ENCODE measurements around the gene DGKQ.

Gene DGKQ

DNA sequence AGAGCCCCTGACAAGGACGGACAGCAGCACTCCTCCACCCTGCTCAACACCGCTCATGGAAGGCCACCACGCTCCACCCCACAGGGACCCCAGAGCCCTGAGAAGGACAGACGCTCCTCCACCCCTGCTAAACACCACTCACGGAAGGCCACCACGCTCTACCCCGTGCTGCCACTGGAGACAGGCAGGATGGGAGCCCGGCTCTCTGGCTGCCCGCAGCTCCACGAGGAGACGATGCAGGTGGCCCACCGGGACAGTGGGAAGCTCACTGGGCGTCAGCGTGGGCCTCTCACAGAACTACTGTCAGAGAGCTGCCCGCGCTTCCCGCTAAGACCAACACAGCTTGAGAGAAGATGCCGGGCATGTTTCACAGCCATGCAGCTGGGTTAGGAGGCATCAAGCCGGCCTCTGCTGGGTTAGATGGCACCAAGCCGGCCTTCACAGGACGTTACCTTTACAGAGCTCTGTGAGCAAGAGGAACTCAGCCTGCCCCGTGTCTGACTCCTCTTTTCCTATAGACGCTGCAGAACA lies 62.1 kb downstream of the DGKQ start:
- Histone ChIP-seq H3K23ac (ENCODE audit: low read length) (no peak overlapping the region), H3K9ac (ENCODE audit: low read length) (no peak overlapping the region), H2AK5ac (ENCODE audit: low read length) (no peak overlapping the region), H2BK15ac (replicated peaks; ENCODE audit: low read depth) (no peak overlapping the region), H3K27ac (ENCODE audit: low read depth, low read length) (no peak overlapping the region), H3K56ac (ENCODE audit: low read length) (no peak overlapping the region), H3K79me1 (ENCODE audit: low read length) (peaks cover 9% of the 10 kb centered on the region), H3K4ac (ENCODE audit: low read depth, low read length) (no peak overlapping the region), H2BK5ac (ENCODE audit: low read length) (no peak overlapping the region), H4K5ac (ENCODE audit: low read length) (no peak overlapping the region), H3K36me3 (ENCODE audit: control insufficient read depth, insufficient read depth, low read length) (no peaks in the 10 kb centered on the region), H3K4me2 (ENCODE audit: low read length) (no peak overlapping the region), H3K27me3 (ENCODE audit: insufficient read depth, low read length, poor library complexity) (no peaks in the 10 kb centered on the region), H3K79me2 (ENCODE audit: control insufficient read depth, insufficient read depth, low read length) (peaks cover 10% of the 10 kb centered on the region), H4K8ac (ENCODE audit: low read depth, low read length) (no peak overlapping the region), H3K4me3 (ENCODE audit: low read length) (no peak overlapping the region), H3K18ac (ENCODE audit: low read length) (no peak overlapping the region), H3K4me1 (ENCODE audit: control insufficient read depth, low read depth, low read length) (no peaks in the 10 kb centered on the region), H2BK120ac (ENCODE audit: low read depth, low read length) (no peak overlapping the region)
- whole genome bisulfite sequencing (ENCODE audit: extremely low coverage, insufficient coverage, low lambda C conversion rate) = no CpG with 5 or more reads among the region's 23 CpGs
- no peak for DNase-seq

DNA sequence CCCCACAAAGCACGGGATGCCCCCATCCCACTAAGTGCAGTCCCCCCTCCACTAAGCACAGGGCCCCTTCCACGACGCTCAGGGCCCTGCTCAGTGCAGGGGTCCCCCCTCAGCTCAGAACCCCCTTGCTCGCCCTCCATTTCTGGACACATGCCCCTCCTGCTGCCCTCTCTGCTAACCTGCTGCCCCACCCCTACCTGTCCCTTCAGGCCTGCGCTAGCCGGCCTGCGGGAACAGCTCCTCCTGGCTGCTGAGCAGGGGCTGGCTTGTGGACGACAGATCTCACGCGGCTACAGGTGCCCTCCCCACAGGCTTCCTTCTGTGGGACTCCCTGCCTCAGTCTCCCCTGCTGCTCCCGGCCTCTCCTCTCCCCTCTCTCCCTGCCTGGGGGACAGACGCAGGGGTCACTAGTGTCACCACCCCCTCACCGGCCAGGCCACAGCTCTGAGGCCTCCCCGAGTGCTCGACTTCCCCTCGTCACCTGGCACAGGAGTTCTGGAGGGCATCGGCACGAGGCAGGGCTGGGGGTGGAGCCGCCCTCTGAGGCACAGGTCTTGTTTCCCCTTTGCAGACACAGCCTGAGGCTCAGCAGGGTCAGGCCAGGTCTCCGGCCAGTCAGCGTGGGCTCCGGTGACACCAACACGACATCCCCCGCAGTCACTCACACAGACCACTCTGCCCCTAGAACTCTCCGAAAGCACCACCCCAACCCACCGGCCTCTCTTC lies 62.8 kb downstream of the DGKQ start:
- no peak overlapping the region for H3K4ac ChIP-seq (ENCODE audit: low read depth, low read length)
- H3K36me3 ChIP-seq (ENCODE audit: control insufficient read depth, insufficient read depth, low read length) = no peaks in the 10 kb centered on the region
- H3K9ac ChIP-seq (ENCODE audit: low read length) = no peak overlapping the region
- peaks cover 8% of the 10 kb centered on the region for H3K79me1 ChIP-seq (ENCODE audit: low read length)
- H2BK5ac ChIP-seq (ENCODE audit: low read length) = no peak overlapping the region
- no peak overlapping the region for H2AK5ac ChIP-seq (ENCODE audit: low read length)
- H4K5ac ChIP-seq (ENCODE audit: low read length) = no peak overlapping the region
- H4K8ac ChIP-seq (ENCODE audit: low read depth, low read length) = no peak overlapping the region
- no peak overlapping the region for H2BK15ac ChIP-seq (replicated peaks; ENCODE audit: low read depth)
- H3K27me3 ChIP-seq (ENCODE audit: insufficient read depth, low read length, poor library complexity) = no peaks in the 10 kb centered on the region
- H3K23ac ChIP-seq (ENCODE audit: low read length) = no peak overlapping the region
- no peak overlapping the region for H3K4me2 ChIP-seq (ENCODE audit: low read length)
- H3K79me2 ChIP-seq (ENCODE audit: control insufficient read depth, insufficient read depth, low read length) = peaks cover 10% of the 10 kb centered on the region
- H3K4me1 ChIP-seq (ENCODE audit: control insufficient read depth, low read depth, low read length) = no peaks in the 10 kb centered on the region
- no peak overlapping the region for H3K27ac ChIP-seq (ENCODE audit: low read depth, low read length)
- no peak overlapping the region for H2BK120ac ChIP-seq (ENCODE audit: low read depth, low read length)
- no peak overlapping the region for H3K18ac ChIP-seq (ENCODE audit: low read length)
- H3K4me3 ChIP-seq (ENCODE audit: low read length) = no peak overlapping the region
- H3K56ac ChIP-seq (ENCODE audit: low read length) = no peak overlapping the region
- no CpG with 5 or more reads among the region's 26 CpGs for WGBS (ENCODE audit: extremely low coverage, insufficient coverage, low lambda C conversion rate)
- DNase-seq = no peak

DNA sequence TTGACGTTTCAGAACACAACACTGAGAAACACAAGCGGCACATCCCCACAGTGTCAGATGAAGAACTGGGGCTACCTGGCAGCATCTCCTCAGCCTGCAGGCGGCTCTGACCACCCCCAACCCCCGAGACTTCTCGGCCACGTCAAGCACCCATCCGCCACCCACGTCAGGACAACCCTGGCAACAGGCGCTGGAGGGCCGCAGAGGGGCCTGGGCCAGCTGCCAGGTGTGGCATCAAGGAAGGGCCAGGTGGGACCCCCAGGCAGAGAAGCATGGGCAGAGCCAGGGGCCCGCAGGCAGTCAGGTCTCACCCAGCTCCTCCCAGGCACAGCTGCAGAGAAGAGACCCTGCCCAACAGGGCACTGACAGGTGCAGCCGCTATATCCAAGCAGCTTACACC lies 63.5 kb downstream of the DGKQ start:
- no peak overlapping the region for H3K56ac ChIP-seq (ENCODE audit: low read length)
- no peak overlapping the region for H2BK120ac ChIP-seq (ENCODE audit: low read depth, low read length)
- no peak overlapping the region for H3K9ac ChIP-seq (ENCODE audit: low read length)
- WGBS (ENCODE audit: extremely low coverage, insufficient coverage, low lambda C conversion rate) = no CpG with 5 or more reads among the region's 12 CpGs
- H3K27me3 ChIP-seq (ENCODE audit: insufficient read depth, low read length, poor library complexity) = no peaks in the 10 kb centered on the region
- H3K4ac ChIP-seq (ENCODE audit: low read depth, low read length) = no peak overlapping the region
- H4K5ac ChIP-seq (ENCODE audit: low read length) = no peak overlapping the region
- no peak overlapping the region for H3K27ac ChIP-seq (ENCODE audit: low read depth, low read length)
- H2BK15ac ChIP-seq (replicated peaks; ENCODE audit: low read depth) = no peak overlapping the region
- peaks cover 4% of the 10 kb centered on the region for H3K79me1 ChIP-seq (ENCODE audit: low read length)
- H3K4me3 ChIP-seq (ENCODE audit: low read length) = no peak overlapping the region
- H4K8ac ChIP-seq (ENCODE audit: low read depth, low read length) = no peak overlapping the region
- peaks cover 5% of the 10 kb centered on the region for H3K79me2 ChIP-seq (ENCODE audit: control insufficient read depth, insufficient read depth, low read length)
- no peak overlapping the region for H2AK5ac ChIP-seq (ENCODE audit: low read length)
- DNase-seq = no peak
- H3K4me1 ChIP-seq (ENCODE audit: control insufficient read depth, low read depth, low read length) = no peaks in the 10 kb centered on the region
- no peak overlapping the region for H3K18ac ChIP-seq (ENCODE audit: low read length)
- no peak overlapping the region for H3K23ac ChIP-seq (ENCODE audit: low read length)
- H3K36me3 ChIP-seq (ENCODE audit: control insufficient read depth, insufficient read depth, low read length) = no peaks in the 10 kb centered on the region
- no peak overlapping the region for H3K4me2 ChIP-seq (ENCODE audit: low read length)
- H2BK5ac ChIP-seq (ENCODE audit: low read length) = no peak overlapping the region

DNA sequence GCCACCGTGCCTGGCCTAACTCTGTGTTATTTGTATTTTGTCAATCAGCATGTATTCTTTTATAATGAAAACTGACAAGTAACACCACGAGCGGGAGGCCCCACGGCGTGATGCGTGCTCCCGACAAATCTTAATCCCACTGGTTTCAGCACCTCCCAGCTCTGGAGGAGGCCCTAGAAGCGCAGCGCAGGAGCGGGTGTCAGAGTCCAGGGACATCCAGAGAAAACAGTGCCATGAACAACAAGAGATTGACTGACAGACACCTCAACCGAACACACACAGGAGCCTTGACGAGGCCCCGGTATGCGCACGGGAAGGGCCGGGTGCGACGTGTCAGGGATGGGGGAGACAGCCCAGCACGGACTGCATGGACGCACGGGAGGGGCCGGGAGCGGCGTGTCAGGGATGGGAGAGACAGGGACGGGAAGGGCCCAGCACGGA lies 64.2 kb downstream of the DGKQ start:
- Histone ChIP-seq H3K27ac (ENCODE audit: low read depth, low read length) (no peak overlapping the region), H2BK15ac (replicated peaks; ENCODE audit: low read depth) (no peak overlapping the region), H3K36me3 (ENCODE audit: control insufficient read depth, insufficient read depth, low read length) (no peaks in the 10 kb centered on the region), H3K4me3 (ENCODE audit: low read length) (no peak overlapping the region), H3K56ac (ENCODE audit: low read length) (no peak overlapping the region), H3K4me2 (ENCODE audit: low read length) (no peak overlapping the region), H4K8ac (ENCODE audit: low read depth, low read length) (no peak overlapping the region), H3K4me1 (ENCODE audit: control insufficient read depth, low read depth, low read length) (no peaks in the 10 kb centered on the region), H3K23ac (ENCODE audit: low read length) (no peak overlapping the region), H3K9ac (ENCODE audit: low read length) (no peak overlapping the region), H4K5ac (ENCODE audit: low read length) (no peak overlapping the region), H3K18ac (ENCODE audit: low read length) (no peak overlapping the region), H3K79me2 (ENCODE audit: control insufficient read depth, insufficient read depth, low read length) (no peaks in the 10 kb centered on the region), H3K79me1 (ENCODE audit: low read length) (peaks cover 4% of the 10 kb centered on the region), H2AK5ac (ENCODE audit: low read length) (no peak overlapping the region), H3K27me3 (ENCODE audit: insufficient read depth, low read length, poor library complexity) (no peaks in the 10 kb centered on the region), H3K4ac (ENCODE audit: low read depth, low read length) (no peak overlapping the region), H2BK120ac (ENCODE audit: low read depth, low read length) (no peak overlapping the region), H2BK5ac (ENCODE audit: low read length) (no peak overlapping the region)
- no peak for DNase-seq
- WGBS (ENCODE audit: extremely low coverage, insufficient coverage, low lambda C conversion rate) = no CpG with 5 or more reads among the region's 26 CpGs

Measured in mesendoderm (in vitro differentiated cells).